GM19463 (cell line): ENCODE measurements around the gene SMIM7.

Experiments
- ATAC-seq: cut with Tn5 transposase; IDR thresholded peaks from one replicate; pipeline ENCODE4 v1.9.1; 2021; ENCODE audit warnings: mild to moderate bottlenecking, moderate library complexity; ENCODE audit not compliant: unreplicated experiment

SMIM7 gene

DNA sequence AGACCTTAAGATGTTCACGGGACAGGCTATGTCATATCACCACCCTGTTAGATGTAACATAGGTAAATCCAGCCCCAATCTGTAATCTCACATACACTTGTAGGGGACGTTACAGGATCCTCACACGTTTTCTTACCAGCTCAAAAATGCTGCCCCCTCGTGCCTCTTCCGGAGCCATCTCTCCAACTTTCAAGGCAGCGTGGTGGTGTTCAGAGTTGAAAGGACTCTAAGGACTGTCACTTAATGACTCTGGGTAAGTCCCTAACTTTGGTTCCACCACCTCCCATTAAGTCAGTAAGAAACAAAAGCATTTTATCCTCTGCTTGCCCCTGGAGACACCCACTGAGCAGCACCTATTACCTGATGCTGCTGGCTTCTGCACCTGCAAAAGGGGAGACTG is 36.4 kb downstream of the SMIM7 start:
- ATAC-seq: no peak

DNA sequence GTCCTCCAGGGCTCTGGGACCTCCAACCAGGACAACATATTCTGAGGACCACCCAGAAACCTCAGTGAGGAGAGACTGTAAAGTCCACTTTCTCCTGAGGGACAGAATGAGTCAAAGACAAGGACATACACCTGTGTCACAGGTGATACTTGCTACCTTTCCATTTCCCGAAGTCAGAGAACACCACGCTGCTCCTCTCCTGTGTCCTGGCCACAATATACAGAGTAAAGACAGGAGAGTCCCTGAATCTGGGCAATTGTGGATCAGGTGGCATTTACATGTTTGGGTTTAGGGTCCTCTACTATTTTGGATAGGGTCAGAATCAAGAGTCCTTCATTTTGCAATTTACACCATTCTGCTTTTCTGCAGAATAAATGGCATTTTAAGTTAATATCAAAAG is 36.9 kb downstream of the SMIM7 start:
- no peak for ATAC-seq

GRCh38 chr19:16621165-16621800 is 38.7 kb downstream of the SMIM7 start:
- no peak for ATAC-seq

DNA sequence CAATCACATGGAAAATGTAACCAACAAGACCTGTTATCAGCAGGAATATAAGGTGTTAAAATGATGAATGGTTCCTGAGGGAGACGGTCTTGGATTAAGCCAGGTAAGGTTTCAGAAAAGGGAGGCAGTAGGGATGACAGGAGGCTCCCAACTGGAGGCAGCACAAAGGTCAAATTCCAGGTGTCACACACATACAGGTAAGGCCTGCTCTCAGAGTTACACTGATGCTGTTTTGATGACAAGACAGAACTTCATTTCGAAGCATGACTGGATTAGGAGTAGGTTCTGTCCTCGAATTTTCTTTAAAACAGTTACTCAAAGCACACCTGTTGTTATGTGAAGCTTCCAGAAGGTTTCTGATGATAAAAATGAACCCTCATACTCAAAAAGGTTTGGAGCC is 39.4 kb downstream of the SMIM7 start:
- ATAC-seq: no peak

DNA sequence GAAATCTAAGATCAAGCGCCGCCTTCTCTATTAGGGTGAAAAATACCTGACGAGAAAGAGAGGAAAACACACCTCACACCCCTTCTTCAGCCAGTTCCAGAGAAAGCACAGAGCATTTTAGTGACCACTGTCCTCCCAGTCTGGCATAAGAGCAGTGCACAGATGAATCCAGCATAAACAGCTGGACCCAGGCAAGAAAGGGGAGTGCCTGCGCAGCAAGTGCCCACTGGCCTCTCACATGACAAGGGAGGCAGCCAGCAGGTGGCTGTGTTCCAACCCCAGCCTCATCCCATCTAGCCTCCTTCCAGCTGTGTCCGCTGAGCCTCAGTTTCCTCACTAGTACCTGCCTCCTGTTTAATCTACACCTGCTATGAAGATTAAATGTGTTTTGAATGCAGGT is 39.9 kb downstream of the SMIM7 start:
- ATAC-seq: no peak

GRCh38 chr19:16619457-16619856 is 40.5 kb downstream of the SMIM7 start:
- ATAC-seq: no peak

- ATAC-seq: no peak
Observed at GRCh38 chr19:16618248-16618647, 41.7 kb downstream of the SMIM7 start.

GRCh38 chr19:16615808-16616207 is 44.1 kb downstream of the SMIM7 start:
- no peak for ATAC-seq

- ATAC-seq: no peak
Observed at GRCh38 chr19:16614941-16615340, 45.0 kb downstream of the SMIM7 start.

DNA sequence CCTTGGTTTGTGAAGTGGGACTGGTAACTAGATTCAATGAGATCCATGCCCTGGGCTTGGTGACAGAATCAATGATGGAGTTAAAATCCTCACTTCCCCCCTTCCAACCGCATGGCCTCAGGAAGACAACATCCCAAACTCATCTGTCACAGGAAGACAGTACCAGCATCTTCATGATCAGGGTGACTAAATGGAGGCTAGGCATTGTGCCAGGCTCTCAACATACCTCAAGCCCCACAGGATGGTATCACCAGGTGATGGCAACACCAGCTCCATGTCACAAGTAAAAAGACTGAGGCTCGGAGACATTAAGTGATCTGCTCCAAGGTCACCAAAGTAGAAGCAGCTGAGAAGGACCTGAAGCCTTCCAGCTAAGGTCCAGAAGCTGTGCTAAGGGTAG is 46.1 kb downstream of the SMIM7 start:
- no peak for ATAC-seq

- no peak for ATAC-seq
Observed at GRCh38 chr19:16612636-16613035, 47.3 kb downstream of the SMIM7 start.

DNA sequence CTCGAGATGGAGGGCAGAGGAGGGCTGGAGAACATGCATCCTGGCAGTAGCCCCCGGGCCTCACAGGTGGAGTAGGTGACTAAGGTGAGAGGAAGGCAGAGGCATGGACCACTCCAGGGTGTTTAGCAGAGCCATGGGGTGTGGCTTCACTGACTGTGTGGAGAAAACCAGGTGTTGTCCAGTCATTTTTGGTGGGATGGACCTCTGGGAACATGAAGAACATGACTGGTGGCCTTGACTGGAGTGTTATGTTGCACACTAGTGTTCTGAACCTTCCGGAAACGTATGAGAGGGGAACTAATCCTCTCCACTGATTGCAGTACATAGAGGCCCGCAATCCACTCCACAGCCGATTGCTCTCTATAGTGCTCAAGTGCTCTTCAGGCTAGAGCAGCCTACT is 48.8 kb downstream of the SMIM7 start:
- ATAC-seq: no peak

DNA sequence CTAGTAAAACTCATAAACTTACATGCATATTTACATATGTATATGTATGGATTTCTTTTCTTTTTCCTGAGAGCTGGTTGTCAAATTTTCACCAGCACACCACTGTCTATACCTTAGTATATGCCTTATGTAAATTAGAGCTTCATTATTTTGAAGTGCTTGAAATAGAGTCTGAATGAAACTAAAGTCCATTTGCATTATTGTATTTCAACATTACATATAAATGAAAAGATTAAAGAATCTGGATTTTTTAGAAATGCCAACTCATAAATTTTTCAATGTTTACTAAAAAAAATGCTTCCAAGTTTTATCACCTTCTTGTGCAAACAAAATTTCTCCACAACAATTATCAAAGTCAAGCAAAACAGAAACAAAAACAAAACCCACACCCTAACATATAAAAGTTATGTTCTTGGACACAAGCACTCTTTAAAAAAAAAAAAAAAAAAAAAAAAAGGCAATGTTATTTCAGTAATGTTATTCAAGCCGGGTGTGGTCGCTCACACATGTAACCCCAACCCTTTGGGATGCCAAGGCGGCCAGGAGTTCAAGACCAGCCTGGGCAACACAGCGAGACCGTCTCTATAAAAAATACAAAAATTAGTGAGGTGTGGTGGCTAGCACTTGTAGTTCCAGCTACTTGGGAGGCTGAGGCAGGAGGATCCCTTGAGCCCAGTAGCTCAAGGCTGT is 50.3 kb downstream of the SMIM7 start:
- ATAC-seq: no peak

GRCh38 chr19:16608290-16608739 is 51.6 kb downstream of the SMIM7 start:
- no peak for ATAC-seq

- ATAC-seq: no peak
Observed at GRCh38 chr19:16607819-16608218, 52.1 kb downstream of the SMIM7 start.

GRCh38 chr19:16605553-16605994 is 54.4 kb downstream of the SMIM7 start:
- ATAC-seq: no peak

GRCh38 chr19:16605115-16605514 is 54.8 kb downstream of the SMIM7 start:
- ATAC-seq: no peak

- no peak for ATAC-seq
Observed at GRCh38 chr19:16604615-16605014, 55.3 kb downstream of the SMIM7 start.

- ATAC-seq: no peak
Observed at GRCh38 chr19:16603090-16603489, 56.9 kb downstream of the SMIM7 start.

DNA sequence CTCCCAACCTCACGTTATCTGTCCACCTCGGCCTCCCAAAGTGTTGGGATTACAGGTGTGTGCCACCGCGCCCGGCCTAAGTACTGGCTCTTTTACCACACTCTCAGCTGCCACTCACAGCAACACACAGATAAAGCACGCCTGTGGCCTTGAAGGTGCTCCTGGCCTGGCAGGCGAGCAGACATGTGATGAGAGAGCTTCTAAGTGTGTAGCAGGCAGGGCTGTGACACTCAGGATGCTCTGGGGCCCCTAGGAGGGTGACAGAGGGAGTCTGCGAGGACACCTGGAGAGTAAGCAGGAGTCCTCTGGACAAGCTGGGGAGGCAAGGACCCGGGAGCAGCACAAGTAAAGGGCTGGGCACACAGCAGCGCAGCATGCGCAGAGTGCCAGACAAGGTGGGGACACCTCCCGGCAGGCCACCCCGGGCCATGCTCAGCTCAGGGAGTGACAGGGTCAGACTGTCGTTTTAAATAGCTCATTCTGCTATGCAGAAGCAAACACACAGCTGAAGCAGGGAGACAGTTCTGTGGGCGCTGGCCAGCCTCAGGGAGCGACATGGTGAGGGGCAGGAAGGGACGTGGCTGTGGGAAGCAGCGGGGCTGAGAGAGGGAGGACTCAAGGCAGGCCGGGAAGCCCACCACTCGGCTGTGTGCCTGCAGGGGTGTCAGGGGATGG is 58.4 kb downstream of the SMIM7 start:
- no peak for ATAC-seq

GRCh38 chr19:16600824-16601223 is 59.1 kb downstream of the SMIM7 start:
- no peak for ATAC-seq
